Measurements from ENCODE around the gene ATP8A1. TPM values are rescaled to one million over a fixed set of nuclear protein-coding genes. Genes with fewer than 3 reads are reported as not detected.

The ATP8A1 gene
- total RNA-seq, result 0.40 and 0.78 TPM in 2 replicates

GRCh38 chr4:42656944-42657792 lies at the start of gene ATP8A1:
TSS of gene ATP8A1 (minus strand) at chr4:42657105. CDS start at chr4:42656873, 232 bp downstream.

DNA sequence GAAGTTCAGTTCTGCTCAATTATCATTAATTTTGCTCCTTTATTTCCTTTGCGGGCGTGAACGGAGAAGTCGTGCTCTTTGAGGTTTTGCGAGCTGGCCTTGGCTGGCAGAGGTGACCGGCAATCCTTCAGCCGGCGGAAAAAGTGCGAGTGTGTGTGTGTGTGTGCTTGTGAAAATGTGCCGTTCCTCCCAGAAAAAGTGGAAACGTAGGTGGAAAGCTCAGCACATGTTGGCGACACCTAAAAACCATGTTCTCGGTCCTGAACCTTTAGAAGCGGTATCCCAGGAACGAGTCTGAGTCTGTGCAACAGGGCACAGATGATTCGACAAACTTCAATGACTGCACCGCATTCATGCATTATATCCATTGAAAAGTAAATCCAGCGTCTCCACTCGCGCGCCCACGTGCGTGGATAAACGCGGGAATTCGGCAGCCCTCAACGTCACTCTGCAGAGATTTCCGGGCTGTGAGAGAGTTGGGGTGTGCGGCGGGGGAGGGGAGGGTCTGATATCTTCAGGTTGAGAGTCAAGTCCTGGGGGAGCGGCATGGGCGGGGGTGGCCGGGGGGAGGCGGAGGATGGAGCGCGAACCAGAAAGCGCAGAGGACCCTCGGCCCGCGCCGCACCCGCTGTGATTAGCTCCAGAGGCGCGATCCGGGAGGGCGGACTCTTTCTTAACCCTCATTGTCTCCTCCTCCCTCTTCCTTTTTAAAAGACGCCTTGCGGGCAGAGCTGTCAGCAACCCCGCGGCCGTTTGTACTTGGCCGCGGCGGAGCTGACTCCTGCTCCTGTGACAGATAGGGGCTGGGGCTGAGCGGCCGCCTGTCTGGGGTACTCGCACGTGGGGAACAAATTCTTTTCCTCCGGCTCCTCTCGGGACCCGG lies 259.9 kb downstream of the ATP8A1 start, which contains the start of gene SHISA3:
TSS of gene SHISA3 (plus strand) at position 737 of the 883 bp plus-strand sequence. CDS start 569 bp downstream, outside the sequence.

Other genes starting within 250 kb of the ATP8A1 start
- not detected in 2 replicates for gene GRXCR1, start 235.6 kb upstream of the ATP8A1 start, total RNA-seq